Airway epithelial cell (primary cell): ENCODE measurements around the gene LYPD8. TPM values are rescaled to one million over a fixed set of nuclear protein-coding genes. Genes with fewer than 3 reads are reported as not detected.

Experiments used
- total RNA-seq: library from RNA; depleted of rRNA; stranded (reverse); fragments of >200 nt; gene quantifications from 2 replicates; pipeline ENCODE4 v1.2.3, GENCODE V29; 2015

Gene LYPD8
- total RNA-seq: not detected in 2 replicates

GRCh38 chr1:248755517-248755916 lies at the start of gene LYPD8:
LYPD8 (minus strand) TSS chr1:248755759; CDS start chr1:248751081, 4,678 bp downstream.

GRCh38 chr1:248702714-248703113 lies 52.8 kb downstream of the LYPD8 start, which contains the start of gene OR14I1:
OR14I1 (minus strand) TSS chr1:248702766.

Other genes with a start within 250 kb of the LYPD8 start
- not detected in 2 replicates for gene OR2G6, start 247.7 kb downstream of the LYPD8 start, total RNA-seq
- gene OR2T29, start 193.0 kb downstream of the LYPD8 start, total RNA-seq: not detected in 2 replicates
- not detected in 2 replicates for gene OR2T34, start 181.0 kb downstream of the LYPD8 start, total RNA-seq
- gene OR2T10, start 158.1 kb downstream of the LYPD8 start, total RNA-seq: not detected in 2 replicates
- not detected in 2 replicates for gene OR2T11, start 120.7 kb downstream of the LYPD8 start, total RNA-seq
- not detected in 2 replicates for gene OR2T35, start 110.5 kb downstream of the LYPD8 start, total RNA-seq
- not detected in 2 replicates for gene OR2T27, start 100.2 kb downstream of the LYPD8 start, total RNA-seq
- gene OR14I1, start 53.0 kb downstream of the LYPD8 start, total RNA-seq: not detected in 2 replicates
- 20.9 and 22.9 TPM in 2 replicates for gene SH3BP5L, start 70.2 kb upstream of the LYPD8 start, total RNA-seq
- 26.1 and 27.6 TPM in 2 replicates for gene ZNF672, start 82.5 kb upstream of the LYPD8 start, total RNA-seq
- gene ZNF692, start 103.3 kb upstream of the LYPD8 start, total RNA-seq: 29.3 and 41.3 TPM in 2 replicates
- 1.8 and 4.7 TPM in 2 replicates for gene PGBD2, start 150.5 kb upstream of the LYPD8 start, total RNA-seq